Activated CD8-positive, alpha-beta memory T cell treated with anti-CD3 and anti-CD28 coated beads for 36 hours (primary cell): Measurements from ENCODE around the gene DMRTC2. TPM values are rescaled to one million over a fixed set of nuclear protein-coding genes. Genes with fewer than 3 reads are reported as not detected.

ENCODE experiments used
- CTCF ChIA-PET: fragments of 350-600 bp; sonication (Branson Sonifier 250); formaldehyde crosslinking; loops from one replicate; lab custom pipeline; 2021; ENCODE audit warnings: antibody characterized with exemption; lab: Charles Lee
- POLR2A ChIA-PET: fragments of 350-600 bp; sonication (Branson Sonifier 250); formaldehyde crosslinking; loops from one replicate; lab custom pipeline; 2021; ENCODE audit warnings: antibody characterized with exemption; lab: Charles Lee
- total RNA-seq, 2 experiments: library from RNA; stranded (reverse); gene quantifications; one replicate each; pipeline ENCODE4 v1.2.3, GENCODE V29; 2021

DMRTC2 gene
- total RNA-seq, 2 experiments from 2014 or later, result not detected

- POLR2A ChIA-PET, result no interaction called here
- CTCF ChIA-PET, result interaction anchor here (0.6 kb wide), 1 partner anchor 9 kb away, joined by 3 read pairs; no protein-coding TSS in a partner anchor
These were observed 1.5 kb upstream of the DMRTC2 start for GRCh38 chr19:41843371-41843770.

- ChIA-PET CTCF (no interaction called here), POLR2A (no interaction called here)
These were observed 241 bp upstream of the DMRTC2 start, which contains the start of gene LYPD4 for GRCh38 chr19:41844601-41845000. LYPD4 (minus strand) TSS chr19:41844683; CDS start chr19:41839285, 5,398 bp downstream.

- CTCF ChIA-PET, result no interaction called here
- POLR2A ChIA-PET, result no interaction called here
These were observed 279 bp downstream of the DMRTC2 start for GRCh38 chr19:41845051-41845590.

GRCh38 chr19:41847351-41848105 lies 2.7 kb downstream of the DMRTC2 start:
- CTCF ChIA-PET, result interaction anchor here (0.6 kb wide), 1 partner anchor 20 kb away, joined by 3 read pairs; no protein-coding TSS in a partner anchor
- POLR2A ChIA-PET, result no interaction called here

- CTCF ChIA-PET, result no interaction called here
- POLR2A ChIA-PET, result no interaction called here
These were observed 3.8 kb downstream of the DMRTC2 start for GRCh38 chr19:41848666-41849065.

GRCh38 chr19:41849067-41849466 lies 4.2 kb downstream of the DMRTC2 start:
- ChIA-PET CTCF (interaction anchor here (0.9 to 1.5 kb wide), 2 partner anchors 158 to 1801 kb away, joined by 3 to 4 read pairs; no protein-coding TSS in a partner anchor), POLR2A (no interaction called here)

- CTCF ChIA-PET, result interaction anchor here (1.5 to 1.7 kb wide), 2 partner anchors 10 to 159 kb away, joined by 4 read pairs; partner anchors contain the start of gene RPS19
- POLR2A ChIA-PET, result no interaction called here
These were observed 5.5 kb downstream of the DMRTC2 start for GRCh38 chr19:41850381-41850780.

GRCh38 chr19:41851456-41851855 lies 6.6 kb downstream of the DMRTC2 start:
- ChIA-PET CTCF (interaction anchor here (1.0 to 1.7 kb wide), 3 partner anchors 8 to 95 kb away, joined by 3 to 4 read pairs (median 4); partner anchors contain the start of gene RPS19), POLR2A (interaction anchor here (0.6 kb wide), 1 partner anchor 35 kb away, joined by 3 read pairs; no protein-coding TSS in a partner anchor)

GRCh38 chr19:41853344-41853743 lies 8.5 kb downstream of the DMRTC2 start:
- ChIA-PET CTCF (interaction anchor here (0.6 to 1.0 kb wide), 2 partner anchors 95 to 100 kb away, joined by 4 read pairs; no protein-coding TSS in a partner anchor), POLR2A (no interaction called here)

- ChIA-PET CTCF (interaction anchor here (1.0 kb wide), 1 partner anchor 101 kb away, joined by 4 read pairs; no protein-coding TSS in a partner anchor), POLR2A (no interaction called here)
These were observed 8.9 kb downstream of the DMRTC2 start for GRCh38 chr19:41853768-41854167.

- ChIA-PET POLR2A (interaction anchor here (1.0 to 2.8 kb wide), 3 partner anchors 12 to 100 kb away, joined by 4 to 62 read pairs (median 12); partner anchors contain the start of gene RABAC1), CTCF (interaction anchor here (0.9 to 2.8 kb wide), 15 partner anchors 9 to 261 kb away, joined by 3 to 36 read pairs (median 6); no protein-coding TSS in a partner anchor)
These were observed 14.4 kb downstream of the DMRTC2 start for GRCh38 chr19:41859213-41859617.

GRCh38 chr19:41859618-41860418 lies 15.0 kb downstream of the DMRTC2 start, which contains the start of gene RPS19:
RPS19 (plus strand) TSS chr19:41860255; CDS start chr19:41860775, 520 bp downstream.
- POLR2A ChIA-PET, result interaction anchor here (0.8 to 2.8 kb wide), 7 partner anchors 11 to 100 kb away, joined by 4 to 62 read pairs (median 10); partner anchors contain the start of gene RABAC1
- CTCF ChIA-PET, result interaction anchor here (0.8 to 2.8 kb wide), 19 partner anchors 9 to 175 kb away, joined by 3 to 36 read pairs (median 5); partner anchors contain the start of gene RABAC1

GRCh38 chr19:41860419-41861115 lies 15.7 kb downstream of the DMRTC2 start:
- ChIA-PET CTCF (interaction anchor here (0.8 to 2.8 kb wide), 17 partner anchors 8 to 99 kb away, joined by 3 to 36 read pairs (median 5); partner anchors contain the start of gene RABAC1), POLR2A (interaction anchor here (0.5 to 2.8 kb wide), 8 partner anchors 11 to 99 kb away, joined by 3 to 62 read pairs (median 8); partner anchors contain the start of gene RABAC1)

- ChIA-PET CTCF (interaction anchor here (0.9 to 2.8 kb wide), 9 partner anchors 10 to 98 kb away, joined by 3 to 36 read pairs (median 4); partner anchors contain the start of gene RABAC1), POLR2A (interaction anchor here (0.5 to 2.8 kb wide), 7 partner anchors 10 to 98 kb away, joined by 3 to 62 read pairs (median 6); partner anchors contain the start of gene RABAC1)
These were observed 16.4 kb downstream of the DMRTC2 start for GRCh38 chr19:41861116-41861768.

- ChIA-PET CTCF (interaction anchor here (1.0 to 2.8 kb wide), 5 partner anchors 11 to 84 kb away, joined by 3 to 36 read pairs (median 4); no protein-coding TSS in a partner anchor), POLR2A (interaction anchor here (0.6 to 2.8 kb wide), 4 partner anchors 9 to 68 kb away, joined by 4 to 62 read pairs (median 10); no protein-coding TSS in a partner anchor)
These were observed 17.0 kb downstream of the DMRTC2 start for GRCh38 chr19:41861846-41862245.

- ChIA-PET CTCF (interaction anchor here (0.9 to 1.9 kb wide), 4 partner anchors 11 to 96 kb away, joined by 3 to 8 read pairs (median 4); no protein-coding TSS in a partner anchor), POLR2A (interaction anchor here (0.6 to 1.5 kb wide), 4 partner anchors 9 to 1663 kb away, joined by 3 to 12 read pairs (median 4); partner anchors contain the start of gene CD79A)
These were observed 17.7 kb downstream of the DMRTC2 start for GRCh38 chr19:41862445-41862986.
